Neural progenitor cell (in vitro differentiated cells): ENCODE data around the gene SLC37A1. TPM values are rescaled to one million over a fixed set of nuclear protein-coding genes. Genes with fewer than 3 reads are reported as not detected.

ENCODE experiments used
- DNase-seq: peaks from one replicate; pipeline ENCODE4 v3.0.0-alpha.2; 2016; ENCODE audit warnings: low spot score
- H2AFZ ChIP-seq: fragments of 200-600 bp; sonication (generic); replicated peaks from 2 replicates; pipeline ENCODE4 v1.6.1; 2016; ENCODE audit warnings: antibody characterized with exemption
- H3F3A ChIP-seq: fragments of 200-600 bp; sonication (generic); 2 replicates; pipeline ENCODE4 v1.6.1; 2016; ENCODE audit warnings: antibody characterized with exemption, low read depth
- H3K27ac ChIP-seq: fragments of 200-600 bp; sonication (generic); 2 replicates; pipeline ENCODE4 v1.5.1; 2016; ENCODE audit warnings: mild to moderate bottlenecking
- H3K27me3 ChIP-seq: fragments of 200-600 bp; sonication (generic); 2 replicates; pipeline ENCODE4 v1.6.1; 2016; ENCODE audit warnings: mild to moderate bottlenecking, moderate library complexity
- H3K36me3 ChIP-seq: fragments of 200-600 bp; sonication (generic); 2 replicates; pipeline ENCODE4 v1.5.1; 2016
- H3K4me1 ChIP-seq: fragments of 200-600 bp; sonication (generic); 2 replicates; pipeline ENCODE4 v1.6.1; 2016; ENCODE audit warnings: mixed run types
- H3K4me2 ChIP-seq: fragments of 200-600 bp; sonication (generic); 2 replicates; pipeline ENCODE4 v1.6.1; 2016
- H3K4me3 ChIP-seq: fragments of 200-600 bp; sonication (generic); 2 replicates; pipeline ENCODE4 v1.5.1; 2016
- H3K79me2 ChIP-seq: fragments of 200-600 bp; sonication (generic); 2 replicates; pipeline ENCODE4 v1.6.1; 2016; ENCODE audit warnings: low read depth
- H3K9ac ChIP-seq: fragments of 200-600 bp; sonication (generic); 2 replicates; pipeline ENCODE4 v1.6.1; 2016
- H3K9me3 ChIP-seq: fragments of 200-600 bp; sonication (generic); 2 replicates; pipeline ENCODE4 v1.5.1; 2016; ENCODE audit warnings: low read depth
- H4K20me1 ChIP-seq: fragments of 200-600 bp; sonication (generic); 2 replicates; pipeline ENCODE4 v1.6.1; 2016; ENCODE audit warnings: low read depth
- H3K27ac Mint-ChIP-seq: 3 replicates; pipeline ENCODE4 v1.8.0; 2021; ENCODE audit warnings: mixed read lengths
- H3K27me3 Mint-ChIP-seq: 2 replicates; pipeline ENCODE4 v1.8.0; 2022; ENCODE audit warnings: low read depth, mild to moderate bottlenecking, inconsistent platforms, moderate library complexity, mixed read lengths; ENCODE audit not compliant: insufficient read depth
- H3K36me3 Mint-ChIP-seq: 3 replicates; pipeline ENCODE4 v1.8.0; 2021; ENCODE audit warnings: mixed read lengths
- H3K4me1 Mint-ChIP-seq: 3 replicates; pipeline ENCODE4 v1.8.0; 2021; ENCODE audit warnings: mixed read lengths
- H3K4me3 Mint-ChIP-seq: 3 replicates; pipeline ENCODE4 v1.8.0; 2021; ENCODE audit warnings: mild to moderate bottlenecking, moderate library complexity, mixed read lengths
- H3K9me3 Mint-ChIP-seq: 3 replicates; pipeline ENCODE4 v1.8.0; 2020; ENCODE audit warnings: mixed read lengths
- EZH2 ChIP-seq: fragments of 200-600 bp; sonication (generic); IDR thresholded peaks from 2 replicates; pipeline ENCODE4 v1.6.1; 2017; ENCODE audit warnings: antibody characterized with exemption, mild to moderate bottlenecking, moderate library complexity
- EZH2phosphoT487 ChIP-seq: fragments of 200-600 bp; sonication (generic); IDR thresholded peaks from 2 replicates; pipeline ENCODE4 v1.6.1; 2017; ENCODE audit warnings: antibody characterized with exemption
- total RNA-seq: library from RNA; depleted of rRNA; stranded (reverse); fragments of >200 nt; gene quantifications from 2 replicates; pipeline ENCODE4 v1.2.3, GENCODE V29; 2015; ENCODE audit warnings: low replicate concordance
- TF ChIP-seq, protein P1 (sequence below): fragments of 200-600 bp; sonication (generic); IDR thresholded peaks from 2 replicates; pipeline ENCODE4 v1.5.1; 2017; ENCODE audit warnings: antibody characterized with exemption, mild to moderate bottlenecking

Gene SLC37A1
- total RNA-seq, 1 donor from 2014 or later, result 1.2 TPM

- Histone ChIP-seq H3K36me3 (no peaks in the 10 kb centered on the region), H3K4me2 (no peak overlapping the region), H3K4me3 (no peak overlapping the region), H3K9ac (no peak overlapping the region), H3K27ac (no peak overlapping the region), H4K20me1 (no peaks in the 10 kb centered on the region), H3K79me2 (no peaks in the 10 kb centered on the region), H3K27me3 (no peaks in the 10 kb centered on the region), H3F3A (no peaks in the 10 kb centered on the region), H2AFZ (no peak overlapping the region), H3K9me3 (no peaks in the 10 kb centered on the region), H3K4me1 (peaks cover 6% of the 10 kb centered on the region)
- Mint-ChIP-seq H3K36me3 (no peaks in the 10 kb centered on the region), H3K4me3 (no peak overlapping the region), H3K27me3 (peaks cover 9% of the 10 kb centered on the region), H3K4me1 (peaks cover 15% of the 10 kb centered on the region), H3K27ac (no peak overlapping the region), H3K9me3 (no peaks in the 10 kb centered on the region)
- no peak for DNase-seq
- TF ChIP-seq EZH2phosphoT487 (no peak), EZH2 (no peak)
- TF ChIP-seq, protein P1, sequence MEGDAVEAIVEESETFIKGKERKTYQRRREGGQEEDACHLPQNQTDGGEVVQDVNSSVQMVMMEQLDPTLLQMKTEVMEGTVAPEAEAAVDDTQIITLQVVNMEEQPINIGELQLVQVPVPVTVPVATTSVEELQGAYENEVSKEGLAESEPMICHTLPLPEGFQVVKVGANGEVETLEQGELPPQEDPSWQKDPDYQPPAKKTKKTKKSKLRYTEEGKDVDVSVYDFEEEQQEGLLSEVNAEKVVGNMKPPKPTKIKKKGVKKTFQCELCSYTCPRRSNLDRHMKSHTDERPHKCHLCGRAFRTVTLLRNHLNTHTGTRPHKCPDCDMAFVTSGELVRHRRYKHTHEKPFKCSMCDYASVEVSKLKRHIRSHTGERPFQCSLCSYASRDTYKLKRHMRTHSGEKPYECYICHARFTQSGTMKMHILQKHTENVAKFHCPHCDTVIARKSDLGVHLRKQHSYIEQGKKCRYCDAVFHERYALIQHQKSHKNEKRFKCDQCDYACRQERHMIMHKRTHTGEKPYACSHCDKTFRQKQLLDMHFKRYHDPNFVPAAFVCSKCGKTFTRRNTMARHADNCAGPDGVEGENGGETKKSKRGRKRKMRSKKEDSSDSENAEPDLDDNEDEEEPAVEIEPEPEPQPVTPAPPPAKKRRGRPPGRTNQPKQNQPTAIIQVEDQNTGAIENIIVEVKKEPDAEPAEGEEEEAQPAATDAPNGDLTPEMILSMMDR, result no peak
These were observed 70.0 kb downstream of the SLC37A1 start for GRCh38 chr21:42583477-42584295.

GRCh38 chr21:42584296-42584641 lies 70.6 kb downstream of the SLC37A1 start:
- no peaks in the 10 kb centered on the region for H3F3A ChIP-seq
- H3K4me2 ChIP-seq, result no peak overlapping the region
- Mint-ChIP-seq H3K36me3 (no peaks in the 10 kb centered on the region), H3K9me3 (no peaks in the 10 kb centered on the region), H3K4me1 (peaks cover 15% of the 10 kb centered on the region), H3K27ac (no peak overlapping the region), H3K27me3 (peaks cover 8% of the 10 kb centered on the region), H3K4me3 (no peak overlapping the region)
- no peak for DNase-seq
- H3K4me1 ChIP-seq, result peaks cover 6% of the 10 kb centered on the region
- no peak overlapping the region for H3K9ac ChIP-seq
- no peaks in the 10 kb centered on the region for H4K20me1 ChIP-seq
- no peaks in the 10 kb centered on the region for H3K9me3 ChIP-seq
- H3K27ac ChIP-seq, result no peak overlapping the region
- H3K4me3 ChIP-seq, result no peak overlapping the region
- H2AFZ ChIP-seq, result no peak overlapping the region
- TF ChIP-seq EZH2 (no peak), EZH2phosphoT487 (no peak)
- TF ChIP-seq, protein P1, result no peak
- no peaks in the 10 kb centered on the region for H3K27me3 ChIP-seq
- H3K79me2 ChIP-seq, result no peaks in the 10 kb centered on the region
- no peaks in the 10 kb centered on the region for H3K36me3 ChIP-seq

DNA sequence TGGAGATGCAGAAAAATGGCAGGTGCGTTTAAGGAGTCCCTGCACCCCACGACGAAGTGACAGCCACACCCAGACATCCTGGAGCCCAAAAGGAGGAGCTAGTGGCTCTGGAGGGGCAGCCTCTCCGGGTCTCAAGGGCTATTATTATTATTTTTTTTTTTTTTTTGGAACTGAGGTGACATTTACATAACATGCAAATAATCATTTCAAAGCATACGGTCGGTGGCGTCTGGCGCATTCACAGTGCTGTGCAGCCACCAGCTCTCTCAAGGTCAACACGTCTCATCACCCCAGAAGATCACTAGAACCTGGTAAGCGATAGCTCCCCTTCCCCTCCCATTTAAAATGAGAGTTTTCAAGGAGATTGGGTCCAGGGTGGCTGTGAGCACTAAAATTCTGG lies 72.2 kb downstream of the SLC37A1 start:
- no peaks in the 10 kb centered on the region for H3K36me3 ChIP-seq
- no peak for TF ChIP-seq EZH2
- no peak for TF ChIP-seq EZH2phosphoT487
- TF ChIP-seq, protein P1, result no peak
- no peaks in the 10 kb centered on the region for H3K36me3 Mint-ChIP-seq
- H3K4me1 Mint-ChIP-seq, result peaks cover 12% of the 10 kb centered on the region
- peaks cover 5% of the 10 kb centered on the region for H3K27me3 Mint-ChIP-seq
- no peak overlapping the region for H3K27ac ChIP-seq
- no peaks in the 10 kb centered on the region for H3K9me3 ChIP-seq
- H3K27me3 ChIP-seq, result no peaks in the 10 kb centered on the region
- DNase-seq, result no peak
- H3F3A ChIP-seq, result no peaks in the 10 kb centered on the region
- H3K27ac Mint-ChIP-seq, result no peak overlapping the region
- no peaks in the 10 kb centered on the region for H3K79me2 ChIP-seq
- H3K4me3 ChIP-seq, result no peak overlapping the region
- H3K4me3 Mint-ChIP-seq, result no peak overlapping the region
- H4K20me1 ChIP-seq, result no peaks in the 10 kb centered on the region
- no peak overlapping the region for H2AFZ ChIP-seq
- no peak overlapping the region for H3K9ac ChIP-seq
- no peak overlapping the region for H3K4me2 ChIP-seq
- H3K9me3 Mint-ChIP-seq, result no peaks in the 10 kb centered on the region
- H3K4me1 ChIP-seq, result peaks cover 6% of the 10 kb centered on the region
